ENCODE data around the gene MPRIP. TPM values are rescaled to one million over a fixed set of nuclear protein-coding genes. Genes with fewer than 3 reads are reported as not detected.
A peak's percentile ranks its signal among the peaks of the same experiment; 100 is the strongest.
"Not testable (repeated sequence)": the region's sequence is repeated elsewhere in the genome, so short reads cannot be mapped to it uniquely, and the experiment has no call there.

The MPRIP gene
- total RNA-seq, 1 experiment from 2014 or later: 443 TPM

DNA sequence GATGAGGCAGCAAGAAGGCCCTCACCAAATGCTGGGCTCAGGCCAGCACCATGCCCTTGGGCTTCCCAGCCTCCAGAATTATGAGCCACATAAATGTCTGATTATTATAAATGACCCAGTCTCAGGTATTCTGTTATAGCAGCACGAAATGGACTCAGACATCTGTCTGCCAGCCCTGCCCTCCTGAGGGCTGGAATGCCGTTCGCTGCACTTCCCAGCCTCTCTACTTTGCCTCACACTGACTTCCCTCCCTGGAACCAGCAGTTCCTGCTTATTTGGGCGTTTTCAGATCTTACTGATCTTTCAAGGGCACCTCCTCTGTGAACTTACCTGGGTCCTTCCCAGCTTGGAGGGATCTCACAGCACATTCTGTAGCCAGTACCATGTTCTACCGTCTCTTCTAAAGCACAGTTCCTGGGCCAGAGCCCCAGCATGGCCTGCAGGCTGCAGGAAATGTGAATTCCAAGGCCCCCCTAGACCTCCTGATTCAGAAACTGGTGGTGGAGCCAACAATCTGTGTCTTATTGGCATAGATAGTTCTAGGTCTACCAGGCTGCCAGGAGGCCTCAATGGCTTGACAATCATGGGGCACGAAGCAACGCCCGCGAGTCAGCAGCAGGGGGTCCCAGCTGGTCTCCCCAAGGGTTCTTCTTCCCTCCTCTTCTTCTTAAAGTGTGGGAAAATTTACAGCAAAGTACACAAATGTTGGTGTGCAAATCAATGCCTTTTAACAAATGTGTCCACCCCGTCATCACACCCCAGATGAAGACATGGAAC is 33.4 kb upstream of the MPRIP start:
- H3K4me3 ChIP-seq; H3K9me3 ChIP-seq (ENCODE audit: insufficient read depth, low read depth); H3K9me2 ChIP-seq (ENCODE audit: insufficient read depth); DNase-seq; H2AFZ ChIP-seq; POLR2A ChIA-PET (ENCODE audit: unreplicated experiment); H4K20me1 ChIP-seq (ENCODE audit: insufficient read depth); BruUV-seq (replicated peaks); intact Hi-C loops (cut with micrococcal nuclease; ENCODE audit: unreplicated experiment); CTCF ChIA-PET; H3K36me3 ChIP-seq (ENCODE audit: low read depth); H3K27me3 ChIP-seq (ENCODE audit: insufficient read depth, low read depth): not testable (repeated sequence)
- Histone ChIP-seq H3K27ac (peak overlapping the region; percentile 87), H3K79me2 (ENCODE audit: low read depth) (peaks cover 16% of the 10 kb centered on the region), H3K4me1 (replicated peaks; ENCODE audit: insufficient read depth) (peaks cover 41% of the 10 kb centered on the region), H3K4me2 (peak overlapping the region; percentile 61), H3F3A (ENCODE audit: insufficient read depth, low read depth) (peaks cover 23% of the 10 kb centered on the region)

GRCh38 chr17:17009972-17010371 is 32.3 kb upstream of the MPRIP start:
- CTCF ChIA-PET; H3K9me3 ChIP-seq (ENCODE audit: insufficient read depth, low read depth); H3K27me3 ChIP-seq (ENCODE audit: insufficient read depth, low read depth); H3K9me2 ChIP-seq (ENCODE audit: insufficient read depth); H2AFZ ChIP-seq; intact Hi-C loops (cut with micrococcal nuclease; ENCODE audit: unreplicated experiment); DNase-seq; H3K4me3 ChIP-seq; BruUV-seq (replicated peaks); H3K36me3 ChIP-seq (ENCODE audit: low read depth); H4K20me1 ChIP-seq (ENCODE audit: insufficient read depth): not testable (repeated sequence)
- Histone ChIP-seq H3F3A (ENCODE audit: insufficient read depth, low read depth) (peaks cover 24% of the 10 kb centered on the region), H3K79me2 (ENCODE audit: low read depth) (peaks cover 23% of the 10 kb centered on the region), H3K4me1 (replicated peaks; ENCODE audit: insufficient read depth) (peaks cover 50% of the 10 kb centered on the region), H3K27ac (peak overlapping the region; percentile 87), H3K4me2 (peak overlapping the region; percentile 61)
- POLR2A ChIA-PET (ENCODE audit: unreplicated experiment): interaction anchor here (1.3 kb wide), 1 partner anchor 11 kb away, joined by 3 read pairs; no protein-coding TSS in a partner anchor
- peak; percentile 39; the same call in 1 of the 2 replicates for TF ChIP-seq CTCF (conservative IDR thresholded peaks at IDR 0.05)

GRCh38 chr17:17010545-17011034 is 31.7 kb upstream of the MPRIP start:
- H3K4me2 ChIP-seq: peak overlapping the region; percentile 38; the same call in 1 of the 2 replicates
- BruUV-seq (replicated peaks); H3K4me3 ChIP-seq; H3K27me3 ChIP-seq (ENCODE audit: insufficient read depth, low read depth); intact Hi-C loops (cut with micrococcal nuclease; ENCODE audit: unreplicated experiment); H3K9me2 ChIP-seq (ENCODE audit: insufficient read depth); H3K9me3 ChIP-seq (ENCODE audit: insufficient read depth, low read depth); H4K20me1 ChIP-seq (ENCODE audit: insufficient read depth); CTCF ChIA-PET; H3K36me3 ChIP-seq (ENCODE audit: low read depth); H2AFZ ChIP-seq: not testable (repeated sequence)
- H3K27ac ChIP-seq: peak overlapping the region; percentile 90
- peak in 1 of 2 experiments; percentile 92 for DNase-seq
- H3K4me1 ChIP-seq (replicated peaks; ENCODE audit: insufficient read depth): peaks cover 57% of the 10 kb centered on the region
- peaks cover 23% of the 10 kb centered on the region for H3K79me2 ChIP-seq (ENCODE audit: low read depth)
- POLR2A ChIA-PET (ENCODE audit: unreplicated experiment): interaction anchor here (1.3 kb wide), 1 partner anchor 11 kb away, joined by 3 read pairs; no protein-coding TSS in a partner anchor
- peaks cover 30% of the 10 kb centered on the region for H3F3A ChIP-seq (ENCODE audit: insufficient read depth, low read depth)

DNA sequence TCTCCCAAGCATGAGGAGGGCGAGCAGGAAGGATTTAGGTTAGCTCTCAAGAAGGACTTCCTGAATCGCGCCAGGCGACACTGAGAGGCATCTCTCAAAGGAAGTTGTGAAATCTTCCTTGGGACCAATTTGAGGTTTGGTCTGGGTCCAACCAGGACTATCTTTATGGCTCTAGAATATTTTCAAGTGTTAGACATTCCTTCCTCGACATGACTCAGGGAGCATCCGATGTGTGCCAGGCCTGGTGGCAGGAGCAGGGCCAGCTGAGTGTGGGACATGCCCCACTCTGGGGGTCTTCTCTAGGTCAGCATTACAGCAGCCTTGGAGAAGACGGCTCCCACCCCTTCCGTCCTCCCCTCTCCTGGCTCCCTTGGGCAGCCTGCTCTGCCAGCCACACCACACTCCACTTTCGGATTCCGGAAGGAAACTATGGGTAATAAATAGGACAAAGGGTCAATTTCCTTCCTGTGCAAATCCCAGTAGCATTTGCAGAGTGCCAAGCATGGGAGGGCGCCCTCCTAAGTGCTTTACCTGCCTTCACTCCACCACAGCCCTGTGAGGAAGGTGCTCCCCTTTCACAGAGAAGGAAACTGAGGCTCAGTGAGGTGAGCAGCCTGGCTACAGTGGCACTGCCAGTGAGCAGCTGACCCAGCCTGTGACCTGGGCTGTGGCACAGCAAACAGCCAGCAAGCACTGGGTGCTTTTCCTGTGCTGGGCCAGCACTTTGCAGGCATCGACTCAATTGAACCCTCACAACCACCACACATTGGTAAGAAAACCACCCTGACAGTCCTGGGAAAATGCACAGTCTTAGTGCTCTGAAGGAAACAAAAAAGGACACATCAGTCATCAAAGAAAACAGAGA is 31.0 kb upstream of the MPRIP start:
- CTCF ChIA-PET; H4K20me1 ChIP-seq (ENCODE audit: insufficient read depth); H3K36me3 ChIP-seq (ENCODE audit: low read depth); intact Hi-C loops (cut with micrococcal nuclease; ENCODE audit: unreplicated experiment); H2AFZ ChIP-seq; H3K9me3 ChIP-seq (ENCODE audit: insufficient read depth, low read depth); H3K27me3 ChIP-seq (ENCODE audit: insufficient read depth, low read depth); H3K9me2 ChIP-seq (ENCODE audit: insufficient read depth); H3K4me3 ChIP-seq: not testable (repeated sequence)
- peaks cover 23% of the 10 kb centered on the region for H3K79me2 ChIP-seq (ENCODE audit: low read depth)
- POLR2A ChIA-PET (ENCODE audit: unreplicated experiment): interaction anchor here (1.3 kb wide), 1 partner anchor 10 kb away, joined by 3 read pairs; no protein-coding TSS in a partner anchor
- H3K4me2 ChIP-seq: peak overlapping the region; percentile 48; the same call in 1 of the 2 replicates
- H3F3A ChIP-seq (ENCODE audit: insufficient read depth, low read depth): peaks cover 37% of the 10 kb centered on the region
- peak overlapping the region; percentile 90 for H3K27ac ChIP-seq
- peak; percentile 74 to 94 for DNase-seq
- H3K4me1 ChIP-seq (replicated peaks; ENCODE audit: insufficient read depth): peaks cover 63% of the 10 kb centered on the region
- BruUV-seq (replicated peaks): TSS peak; percentile 62

DNA sequence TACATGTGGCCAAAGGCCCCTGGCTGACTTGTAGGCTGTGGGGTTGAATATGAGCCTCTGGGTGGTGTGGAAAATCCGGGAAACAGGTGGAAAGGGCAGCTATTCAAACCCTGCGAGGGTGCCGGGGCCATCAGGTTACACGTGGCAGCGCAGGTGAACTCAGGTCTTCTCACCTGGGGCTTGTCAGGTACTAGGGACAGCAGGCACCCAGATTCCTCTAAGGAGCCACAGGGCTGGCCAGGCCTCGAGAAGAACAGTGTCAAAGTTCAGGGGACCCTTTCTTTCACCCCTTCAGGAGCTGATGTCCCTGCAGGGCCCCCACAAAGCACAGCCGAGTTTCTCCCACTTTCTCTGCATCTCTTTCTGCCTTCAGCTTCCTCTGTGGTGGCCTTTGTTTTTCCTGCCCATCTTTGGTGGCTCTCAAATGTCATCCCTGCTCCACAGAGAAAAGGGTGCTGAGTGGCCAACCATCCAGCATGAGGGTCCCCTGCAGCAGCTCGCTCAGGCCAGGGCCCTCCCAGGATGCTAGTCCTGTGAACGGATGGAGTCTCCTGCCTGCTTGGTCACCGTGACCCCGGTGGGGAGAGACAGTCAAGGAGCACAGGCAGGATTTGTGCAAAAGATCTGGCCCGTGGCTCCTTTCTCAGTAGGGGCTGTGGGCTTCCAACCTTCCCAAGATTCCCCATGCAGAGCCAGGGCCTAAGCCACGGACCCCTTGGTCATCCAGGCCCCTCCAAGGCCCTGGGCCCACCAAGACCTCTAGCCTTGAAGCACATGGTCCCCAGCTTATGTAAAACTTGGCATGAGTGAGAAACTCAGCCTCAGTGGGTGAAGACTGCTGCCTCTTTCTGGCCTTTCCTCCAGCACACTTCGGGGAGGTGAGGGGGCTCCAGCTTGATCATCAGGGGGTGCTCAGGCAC is 28.2 kb upstream of the MPRIP start:
- BruUV-seq (replicated peaks): TSS peak; percentile 53
- H3K27ac ChIP-seq: peak overlapping the region; percentile 98
- peak overlapping the region; percentile 37; the same call in 1 of the 2 replicates for H3K4me3 ChIP-seq
- H3K9me3 ChIP-seq (ENCODE audit: insufficient read depth, low read depth); H2AFZ ChIP-seq; H3K27me3 ChIP-seq (ENCODE audit: insufficient read depth, low read depth); H4K20me1 ChIP-seq (ENCODE audit: insufficient read depth); H3K36me3 ChIP-seq (ENCODE audit: low read depth); DNase-seq; H3K9me2 ChIP-seq (ENCODE audit: insufficient read depth): not testable (repeated sequence)
- peaks cover 57% of the 10 kb centered on the region for H3F3A ChIP-seq (ENCODE audit: insufficient read depth, low read depth)
- H3K4me1 ChIP-seq (replicated peaks; ENCODE audit: insufficient read depth): peaks cover 74% of the 10 kb centered on the region
- ChIA-PET POLR2A (ENCODE audit: unreplicated experiment) (interaction anchor here (1.0 kb wide), 2 partner anchors 14 to 193 kb away, joined by 11 to 17 read pairs; no protein-coding TSS in a partner anchor), CTCF (interaction anchor here (0.6 to 1.2 kb wide), 2 partner anchors 38 to 296 kb away, joined by 3 to 7 read pairs; no protein-coding TSS in a partner anchor)
- H3K79me2 ChIP-seq (ENCODE audit: low read depth): peaks cover 41% of the 10 kb centered on the region
- intact Hi-C loops (cut with micrococcal nuclease; ENCODE audit: unreplicated experiment): loop anchor here (1.0 kb wide), 2 partner anchors 14 to 18 kb away; no protein-coding TSS in a partner anchor
- H3K4me2 ChIP-seq: peak overlapping the region; percentile 75

All from PC-9 (cell line).